Pons (tissue), 1 donor: ENCODE results near the gene DNPH1.

Experiments
- DNase-seq: peaks from one replicate; pipeline ENCODE4 v3.0.0-alpha.2; 2016; ENCODE audit warnings: low spot score

DNPH1 gene

GRCh38 chr6:43181942-43182860 is 47.1 kb downstream of the DNPH1 start, which contains the start of gene CUL9:
CUL9 (plus strand) TSS chr6:43182196; CDS start chr6:43184311, 2,115 bp downstream.
- DNase-seq: peak; percentile 74

- DNase-seq: no peak
Observed at GRCh38 chr6:43181621-43181941, 47.7 kb downstream of the DNPH1 start.

- DNase-seq: no peak
Observed at GRCh38 chr6:43180985-43181384, 48.3 kb downstream of the DNPH1 start.

GRCh38 chr6:43180058-43180457 is 49.2 kb downstream of the DNPH1 start:
- DNase-seq: no peak

GRCh38 chr6:43178951-43179830 is 50.1 kb downstream of the DNPH1 start:
- no peak for DNase-seq

GRCh38 chr6:43178150-43178549 is 51.1 kb downstream of the DNPH1 start:
- no peak for DNase-seq

GRCh38 chr6:43176423-43176786 is 52.9 kb downstream of the DNPH1 start:
- no peak for DNase-seq

- DNase-seq: no peak
Observed at GRCh38 chr6:43175676-43176422, 53.4 kb downstream of the DNPH1 start.
